Panc1 (cell line): ENCODE data around the gene KIAA1755. TPM values are rescaled to one million over a fixed set of nuclear protein-coding genes. Genes with fewer than 3 reads are reported as not detected.

Experiments
- ATAC-seq: fragments of 200-7000 bp; cut with Tn5 transposase; 2 replicates; pipeline ENCODE4 v1.9.1; 2020; ENCODE audit warnings: mild to moderate bottlenecking, moderate library complexity
- BruUV-seq: library from RNA; stranded (reverse); fragments of 400-500 nt; replicated peaks from 2 replicates; lab custom pipeline; 2021; lab: Mats Ljungman, UMichigan
- CTCF ChIA-PET: fragments of 300-600 bp; sonication (Branson Sonifier 250); formaldehyde crosslinking; loops from one replicate; lab custom pipeline; 2022; ENCODE audit warnings: antibody characterized with exemption; lab: Charles Lee
- POLR2A ChIA-PET: fragments of 300-600 bp; sonication (Branson Sonifier 250); formaldehyde crosslinking; loops from one replicate; lab custom pipeline; 2022; ENCODE audit warnings: antibody characterized with exemption; lab: Charles Lee
- DNase-seq: peaks from one replicate; pipeline ENCODE4 v3.0.0-alpha.2; 2010; ENCODE audit warnings: low read depth, low spot score
- H3K27ac ChIP-seq: 2 replicates; pipeline ENCODE4 v1.5.1; 2011; ENCODE audit warnings: mild to moderate bottlenecking, low read length, inconsistent platforms
- H3K27me3 ChIP-seq: fragments of 200-500 bp; sonication (Bioruptor generic); 2 replicates; pipeline ENCODE4 v1.6.0; 2014; ENCODE audit warnings: low read length, inconsistent platforms; ENCODE audit not compliant: control insufficient read depth, insufficient read depth
- H3K36me3 ChIP-seq: fragments of 200-500 bp; sonication (Bioruptor generic); 2 replicates; pipeline ENCODE4 v1.5.1; 2014; ENCODE audit warnings: inconsistent platforms, mild to moderate bottlenecking, low read length, moderate library complexity; ENCODE audit not compliant: control insufficient read depth, insufficient read depth
- H3K4me1 ChIP-seq: 2 replicates; pipeline ENCODE4 v1.5.1; 2011; ENCODE audit warnings: inconsistent platforms, mild to moderate bottlenecking, low read length, moderate library complexity; ENCODE audit not compliant: control insufficient read depth, insufficient read depth
- H3K4me3 ChIP-seq, 2 experiments: 2 replicates each; pipeline ENCODE4 v1.5.1; 2011 to 2012; ENCODE audit warnings: low read depth in 2 of 2, low read length in 2 of 2, mild to moderate bottlenecking in 2 of 2, inconsistent platforms in 1 of 2, moderate library complexity in 1 of 2
- H3K9me3 ChIP-seq: fragments of 200-500 bp; sonication (Bioruptor generic); 2 replicates; pipeline ENCODE4 v1.5.1; 2014; ENCODE audit warnings: low read depth, mild to moderate bottlenecking, inconsistent platforms, low read length, moderate library complexity; ENCODE audit not compliant: control insufficient read depth, insufficient read depth
- POLR2AphosphoS5 ChIP-seq: IDR thresholded peaks from 2 replicates; pipeline ENCODE4 v1.6.1; 2012; ENCODE audit warnings: mild to moderate bottlenecking, low read depth, low read length, moderate library complexity
- SIN3A ChIP-seq: IDR thresholded peaks from 2 replicates; pipeline ENCODE4 v1.6.1; 2012; ENCODE audit warnings: low read depth, mild to moderate bottlenecking, low read length, moderate library complexity, borderline replicate concordance; ENCODE audit not compliant: insufficient read depth
- TCF7L2 ChIP-seq: IDR thresholded peaks from 2 replicates; pipeline ENCODE4 v1.6.1; 2011; ENCODE audit warnings: mild to moderate bottlenecking, low read depth, low read length, inconsistent platforms
- in situ Hi-C: cut with HindIII; loops from 2 replicates; pipeline ENCODE4 v1.10.0; 2016; ENCODE audit warnings: low sequenced_read_pairs, low pct_unique_long_range_greater_than_20kb
- intact Hi-C: fragments of 100-400 bp; cut with micrococcal nuclease; formaldehyde crosslinking; loops from one replicate; pipeline ENCODE4 v1.10.0; 2022; ENCODE audit not compliant: unreplicated experiment
- total RNA-seq: library from RNA; stranded (reverse); gene quantifications from one replicate; pipeline ENCODE4 v1.2.1, GENCODE V29; 2021; ENCODE audit not compliant: unreplicated experiment
- TF ChIP-seq, protein P1 (sequence below): fragments of 450-650 bp; IDR thresholded peaks from 2 replicates; pipeline ENCODE4 v1.5.1; 2017; ENCODE audit warnings: mild to moderate bottlenecking
- TF ChIP-seq, protein P2 (sequence below), 2 experiments: IDR thresholded peaks; 2 replicates each; pipeline ENCODE4 v1.6.1; 2011 to 2012; ENCODE audit warnings: low read depth in 2 of 2, control low read depth in 1 of 2, low read length in 1 of 2, mild to moderate bottlenecking in 1 of 2, moderate library complexity in 1 of 2; ENCODE audit not compliant: insufficient read depth in 1 of 2

KIAA1755 gene
- total RNA-seq, 1 experiment from 2014 or later, result 0.08 TPM

DNA sequence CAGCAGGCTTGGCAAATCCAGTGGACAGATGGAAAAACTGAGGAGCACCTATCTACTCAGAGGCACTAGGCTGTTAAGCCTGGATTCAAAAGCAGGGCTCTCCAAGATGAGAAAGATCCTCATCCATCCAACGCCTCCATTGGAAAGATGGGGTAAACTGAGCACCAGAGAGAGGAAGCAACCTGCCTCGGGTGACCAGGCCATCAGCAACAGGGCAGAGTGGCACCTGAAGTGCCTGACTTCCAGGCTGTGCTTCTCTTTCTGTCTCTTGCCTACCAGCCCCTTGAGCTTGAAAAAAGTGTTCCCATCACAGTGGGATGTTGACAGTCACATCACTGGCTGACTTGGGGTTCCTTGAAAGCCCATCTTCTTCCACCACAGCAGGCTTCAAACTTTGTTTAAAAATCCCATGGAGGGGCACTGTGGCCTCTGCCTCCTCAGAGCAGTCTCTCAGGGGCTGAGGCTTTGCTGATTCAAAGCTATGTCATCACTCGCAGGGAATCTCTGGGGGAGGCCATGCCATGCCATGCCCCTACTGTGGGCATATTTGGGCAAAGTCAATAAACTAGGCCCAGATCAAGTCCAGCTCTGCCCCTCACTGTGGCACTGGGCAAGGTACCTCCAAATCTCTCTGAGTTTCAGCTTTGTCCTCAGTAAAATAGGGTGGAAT, 50.7 kb downstream of the KIAA1755 start:
- intact Hi-C loops, result no loop called here
- TF ChIP-seq TCF7L2 (no peak), SIN3A (no peak), POLR2AphosphoS5 (no peak)
- TF ChIP-seq, protein P1, sequence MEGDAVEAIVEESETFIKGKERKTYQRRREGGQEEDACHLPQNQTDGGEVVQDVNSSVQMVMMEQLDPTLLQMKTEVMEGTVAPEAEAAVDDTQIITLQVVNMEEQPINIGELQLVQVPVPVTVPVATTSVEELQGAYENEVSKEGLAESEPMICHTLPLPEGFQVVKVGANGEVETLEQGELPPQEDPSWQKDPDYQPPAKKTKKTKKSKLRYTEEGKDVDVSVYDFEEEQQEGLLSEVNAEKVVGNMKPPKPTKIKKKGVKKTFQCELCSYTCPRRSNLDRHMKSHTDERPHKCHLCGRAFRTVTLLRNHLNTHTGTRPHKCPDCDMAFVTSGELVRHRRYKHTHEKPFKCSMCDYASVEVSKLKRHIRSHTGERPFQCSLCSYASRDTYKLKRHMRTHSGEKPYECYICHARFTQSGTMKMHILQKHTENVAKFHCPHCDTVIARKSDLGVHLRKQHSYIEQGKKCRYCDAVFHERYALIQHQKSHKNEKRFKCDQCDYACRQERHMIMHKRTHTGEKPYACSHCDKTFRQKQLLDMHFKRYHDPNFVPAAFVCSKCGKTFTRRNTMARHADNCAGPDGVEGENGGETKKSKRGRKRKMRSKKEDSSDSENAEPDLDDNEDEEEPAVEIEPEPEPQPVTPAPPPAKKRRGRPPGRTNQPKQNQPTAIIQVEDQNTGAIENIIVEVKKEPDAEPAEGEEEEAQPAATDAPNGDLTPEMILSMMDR, result no peak
- TF ChIP-seq, protein P2, sequence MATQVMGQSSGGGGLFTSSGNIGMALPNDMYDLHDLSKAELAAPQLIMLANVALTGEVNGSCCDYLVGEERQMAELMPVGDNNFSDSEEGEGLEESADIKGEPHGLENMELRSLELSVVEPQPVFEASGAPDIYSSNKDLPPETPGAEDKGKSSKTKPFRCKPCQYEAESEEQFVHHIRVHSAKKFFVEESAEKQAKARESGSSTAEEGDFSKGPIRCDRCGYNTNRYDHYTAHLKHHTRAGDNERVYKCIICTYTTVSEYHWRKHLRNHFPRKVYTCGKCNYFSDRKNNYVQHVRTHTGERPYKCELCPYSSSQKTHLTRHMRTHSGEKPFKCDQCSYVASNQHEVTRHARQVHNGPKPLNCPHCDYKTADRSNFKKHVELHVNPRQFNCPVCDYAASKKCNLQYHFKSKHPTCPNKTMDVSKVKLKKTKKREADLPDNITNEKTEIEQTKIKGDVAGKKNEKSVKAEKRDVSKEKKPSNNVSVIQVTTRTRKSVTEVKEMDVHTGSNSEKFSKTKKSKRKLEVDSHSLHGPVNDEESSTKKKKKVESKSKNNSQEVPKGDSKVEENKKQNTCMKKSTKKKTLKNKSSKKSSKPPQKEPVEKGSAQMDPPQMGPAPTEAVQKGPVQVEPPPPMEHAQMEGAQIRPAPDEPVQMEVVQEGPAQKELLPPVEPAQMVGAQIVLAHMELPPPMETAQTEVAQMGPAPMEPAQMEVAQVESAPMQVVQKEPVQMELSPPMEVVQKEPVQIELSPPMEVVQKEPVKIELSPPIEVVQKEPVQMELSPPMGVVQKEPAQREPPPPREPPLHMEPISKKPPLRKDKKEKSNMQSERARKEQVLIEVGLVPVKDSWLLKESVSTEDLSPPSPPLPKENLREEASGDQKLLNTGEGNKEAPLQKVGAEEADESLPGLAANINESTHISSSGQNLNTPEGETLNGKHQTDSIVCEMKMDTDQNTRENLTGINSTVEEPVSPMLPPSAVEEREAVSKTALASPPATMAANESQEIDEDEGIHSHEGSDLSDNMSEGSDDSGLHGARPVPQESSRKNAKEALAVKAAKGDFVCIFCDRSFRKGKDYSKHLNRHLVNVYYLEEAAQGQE (IDR thresholded peaks at IDR 0.05; ENCODE audit: insufficient read depth in 1 of 2, low read depth in 2 of 2, low read length in 1 of 2), result no peak
- no TSS peak for BruUV-seq
- in situ Hi-C loops, result no loop called here
- Histone ChIP-seq H3K36me3 (no peaks in the 10 kb centered on the region), H3K27ac (no peak overlapping the region), H3K4me1 (no peaks in the 10 kb centered on the region), H3K9me3 (no peaks in the 10 kb centered on the region), H3K4me3 (no peak overlapping the region), H3K27me3 (no peaks in the 10 kb centered on the region)
- no peak for DNase-seq
- ChIA-PET POLR2A (no interaction called here), CTCF (no interaction called here)
- no peak for ATAC-seq

DNA sequence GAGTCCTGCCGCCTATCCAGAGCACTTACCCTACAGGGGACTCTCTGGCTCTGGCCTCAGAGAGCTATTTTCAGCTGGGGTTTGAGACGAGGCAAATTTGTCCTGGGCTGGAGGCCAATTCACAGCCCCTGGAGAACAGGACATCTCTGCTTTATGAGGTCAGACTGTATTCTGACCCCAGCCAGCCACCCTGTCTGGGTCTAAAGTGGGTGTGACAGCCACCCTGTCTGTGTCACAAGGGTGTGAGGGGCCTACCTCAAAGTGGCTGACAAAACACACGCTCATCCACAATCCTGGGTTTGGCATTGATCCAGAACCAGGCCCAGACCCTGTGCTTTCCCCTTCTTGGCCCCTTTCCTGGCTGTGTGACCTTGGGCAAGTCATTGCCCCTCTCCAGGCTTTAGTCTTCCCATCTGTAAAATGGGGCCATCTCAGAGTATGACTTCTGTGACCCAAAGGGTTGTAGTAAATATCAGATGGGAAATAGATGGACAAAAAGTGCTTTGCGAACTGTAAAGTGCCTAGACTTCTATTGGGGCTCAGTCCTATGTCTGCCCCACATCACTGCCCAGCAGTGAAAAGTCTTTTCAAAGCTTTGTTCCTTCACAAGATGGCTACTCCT, 51.4 kb downstream of the KIAA1755 start:
- ChIA-PET CTCF (interaction anchor here (0.5 kb wide), 1 partner anchor 192 kb away, joined by 7 read pairs; no protein-coding TSS in a partner anchor), POLR2A (no interaction called here)
- ATAC-seq (no peak), DNase-seq (no peak)
- Histone ChIP-seq H3K4me3 (no peak overlapping the region), H3K36me3 (no peaks in the 10 kb centered on the region), H3K4me1 (no peaks in the 10 kb centered on the region), H3K27ac (no peak overlapping the region), H3K27me3 (no peaks in the 10 kb centered on the region), H3K9me3 (no peaks in the 10 kb centered on the region)
- no TSS peak for BruUV-seq
- in situ Hi-C loops, result no loop called here
- TF ChIP-seq, protein P1, result no peak
- no peak for TF ChIP-seq SIN3A
- TF ChIP-seq POLR2AphosphoS5, result no peak
- TF ChIP-seq, protein P2 (IDR thresholded peaks at IDR 0.05; ENCODE audit: insufficient read depth in 1 of 2, low read depth in 2 of 2, low read length in 1 of 2), result no peak
- no peak for TF ChIP-seq TCF7L2
- intact Hi-C loops, result no loop called here
